CD4-positive, alpha-beta T cell treated with Interleukin-12 subunit alpha and Interleukin-12 subunit beta, for 1 hour (primary cell): ENCODE data around the gene EGFL8.
"Not testable (repeated sequence)": the region's sequence is repeated elsewhere in the genome, so short reads cannot be mapped to it uniquely, and the experiment has no call there.

Experiments used
- DNase-seq: peaks from one replicate; pipeline ENCODE4 v3.0.0-alpha.2; 2020

Gene EGFL8

DNA sequence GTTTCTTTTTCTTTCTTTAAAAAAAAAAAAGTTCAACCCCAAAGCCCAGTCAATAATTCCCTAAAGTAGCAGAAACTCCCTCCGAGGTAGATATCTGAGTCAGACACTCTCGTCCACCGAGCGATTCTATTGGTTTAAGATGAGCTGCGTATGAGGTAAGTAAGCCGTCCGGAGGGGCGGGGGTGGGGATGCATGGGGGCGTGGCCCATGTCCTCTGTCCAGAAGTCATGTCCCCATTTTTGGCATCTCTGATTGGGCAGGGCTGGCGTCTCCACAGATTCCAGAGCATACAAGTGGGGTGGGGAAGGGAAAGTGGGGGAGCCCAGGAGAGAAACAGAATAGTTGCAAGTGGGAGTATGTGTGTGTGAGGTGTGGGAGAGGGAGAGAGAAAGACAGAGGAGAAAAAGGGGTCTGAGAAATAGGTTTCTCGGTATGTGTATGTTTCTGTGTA is 21.3 kb downstream of the EGFL8 start:
- peak; percentile 76 for DNase-seq

DNA sequence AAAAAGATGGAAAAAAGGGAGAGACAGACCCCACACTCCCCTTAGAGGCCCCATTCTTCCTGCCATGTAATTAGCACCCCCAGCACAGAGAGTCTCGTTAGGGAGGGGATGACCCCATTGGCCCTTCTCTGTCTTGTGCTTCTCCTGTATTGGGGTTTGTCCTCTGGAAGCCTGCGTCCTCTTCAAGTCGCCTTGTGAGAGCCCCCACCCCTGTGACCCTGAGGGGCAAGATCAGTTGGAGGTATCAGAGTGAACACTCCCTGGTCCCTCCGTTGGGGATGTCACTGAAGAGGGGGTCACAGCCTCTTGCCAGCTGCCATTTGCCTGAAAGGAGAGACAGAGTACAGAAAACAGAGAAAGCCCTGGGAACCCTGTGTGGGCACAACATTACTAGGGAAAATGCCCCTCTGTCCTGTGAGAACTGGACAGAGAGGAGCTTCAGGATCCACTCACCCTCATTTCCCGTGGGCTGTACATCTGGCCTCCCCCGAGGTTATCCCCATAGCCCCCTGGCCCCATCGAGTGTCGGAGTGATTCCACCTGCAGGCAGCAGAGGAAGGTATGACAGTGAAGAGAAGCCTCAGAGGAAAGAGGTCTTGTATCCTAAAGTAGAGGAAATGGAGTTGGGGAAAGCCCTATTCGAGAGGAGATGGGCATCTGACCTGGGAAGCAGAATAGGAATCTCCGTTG is 21.9 kb downstream of the EGFL8 start:
- not testable (repeated sequence) for DNase-seq

DNA sequence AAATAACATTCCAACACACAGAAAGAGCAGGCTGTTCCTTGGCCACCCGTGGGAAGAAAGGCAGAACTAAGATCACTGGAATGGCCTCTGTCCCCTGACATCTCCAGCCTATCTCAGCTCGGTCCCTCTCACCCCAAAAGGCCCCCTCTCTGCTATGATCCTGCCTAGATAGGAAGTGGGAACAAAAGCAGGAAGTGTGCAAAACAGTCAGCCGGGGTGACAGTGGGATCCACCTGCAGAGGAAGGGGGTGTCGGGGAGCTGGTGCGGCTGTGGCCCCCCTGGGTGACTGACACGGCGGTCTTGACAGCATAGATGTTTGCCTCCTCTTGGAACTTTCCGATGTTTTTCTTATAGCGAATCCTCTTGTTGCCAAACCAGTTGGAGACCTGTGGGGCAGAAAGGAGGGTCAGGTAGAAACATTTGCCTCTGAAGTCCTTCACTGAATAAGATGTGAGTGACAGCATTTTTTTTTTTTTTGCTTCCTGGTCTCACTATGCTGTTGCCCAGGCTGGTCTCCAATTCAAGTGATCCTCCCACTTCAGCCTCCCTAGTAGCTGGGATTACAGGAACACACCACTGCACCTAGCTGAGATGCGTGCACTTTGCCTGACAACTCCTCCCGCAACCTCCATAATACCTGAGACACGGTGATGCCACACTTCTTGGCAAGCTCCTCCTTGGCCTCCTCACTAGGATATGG is 22.8 kb downstream of the EGFL8 start:
- DNase-seq: no peak

DNA sequence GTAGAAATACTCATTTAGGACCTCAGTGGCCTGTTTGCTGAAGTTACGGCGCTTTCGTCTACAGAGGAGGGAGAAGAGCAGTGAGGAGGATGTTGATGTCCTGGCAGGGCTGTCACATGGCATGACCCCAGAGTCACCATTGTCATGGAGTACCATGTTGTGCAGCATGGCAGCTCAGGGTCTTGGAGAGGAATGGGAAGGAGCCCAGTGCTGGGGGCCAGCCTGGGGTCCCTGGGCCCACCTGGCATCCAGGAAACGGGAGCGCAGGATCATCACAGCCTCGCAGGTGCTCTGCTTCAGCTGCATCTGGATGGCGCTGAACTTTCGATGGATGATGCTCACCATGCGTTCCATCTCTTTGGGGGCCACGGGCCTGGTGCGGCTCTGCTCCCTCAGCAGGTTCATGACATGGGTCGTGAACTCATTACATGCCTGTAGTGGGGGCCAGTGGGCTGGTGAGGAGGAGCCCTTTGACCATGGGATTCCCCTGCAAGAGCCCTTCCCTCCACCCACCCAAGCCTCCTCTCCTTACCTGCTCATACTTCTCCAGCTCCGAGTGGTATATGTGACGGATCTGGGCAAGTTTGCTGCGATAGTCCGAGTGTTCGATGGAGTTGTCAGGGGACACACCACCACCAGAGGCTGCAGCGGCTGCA is 23.5 kb downstream of the EGFL8 start:
- not testable (repeated sequence) for DNase-seq

DNA sequence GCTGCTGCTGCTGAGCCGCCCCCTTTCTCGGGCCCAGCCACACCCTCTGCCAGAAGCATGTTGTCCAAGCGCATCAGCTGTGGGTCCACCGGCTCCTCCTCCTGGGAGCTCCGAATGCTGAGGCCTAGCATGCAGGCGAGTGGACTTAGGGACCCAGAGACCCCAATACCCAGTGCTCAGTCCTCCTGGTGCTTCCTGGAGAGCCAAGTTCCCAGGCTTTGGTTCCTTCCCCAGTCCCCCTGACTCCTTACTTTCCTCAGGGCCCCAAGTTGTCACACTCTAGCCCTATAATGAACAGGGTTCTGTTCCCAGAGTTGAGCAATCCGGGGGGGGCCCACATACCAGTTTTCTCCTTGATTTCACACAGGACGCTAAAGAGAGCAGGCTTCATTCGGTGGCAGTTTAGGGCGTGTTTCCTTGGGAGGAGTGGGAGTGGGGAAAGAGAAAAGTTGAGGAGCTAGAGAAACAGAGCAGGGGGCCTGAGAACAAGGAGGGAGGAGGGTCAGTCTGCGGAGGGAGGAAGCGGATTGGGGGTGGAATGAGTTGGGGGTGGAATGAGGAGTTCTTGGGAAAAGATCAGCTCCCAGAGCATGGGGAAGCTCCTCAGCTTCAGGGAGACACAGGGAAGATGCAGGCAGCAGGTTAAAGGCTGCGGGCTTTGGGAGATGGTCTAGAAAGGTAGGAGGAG is 24.1 kb downstream of the EGFL8 start:
- DNase-seq: no peak

DNA sequence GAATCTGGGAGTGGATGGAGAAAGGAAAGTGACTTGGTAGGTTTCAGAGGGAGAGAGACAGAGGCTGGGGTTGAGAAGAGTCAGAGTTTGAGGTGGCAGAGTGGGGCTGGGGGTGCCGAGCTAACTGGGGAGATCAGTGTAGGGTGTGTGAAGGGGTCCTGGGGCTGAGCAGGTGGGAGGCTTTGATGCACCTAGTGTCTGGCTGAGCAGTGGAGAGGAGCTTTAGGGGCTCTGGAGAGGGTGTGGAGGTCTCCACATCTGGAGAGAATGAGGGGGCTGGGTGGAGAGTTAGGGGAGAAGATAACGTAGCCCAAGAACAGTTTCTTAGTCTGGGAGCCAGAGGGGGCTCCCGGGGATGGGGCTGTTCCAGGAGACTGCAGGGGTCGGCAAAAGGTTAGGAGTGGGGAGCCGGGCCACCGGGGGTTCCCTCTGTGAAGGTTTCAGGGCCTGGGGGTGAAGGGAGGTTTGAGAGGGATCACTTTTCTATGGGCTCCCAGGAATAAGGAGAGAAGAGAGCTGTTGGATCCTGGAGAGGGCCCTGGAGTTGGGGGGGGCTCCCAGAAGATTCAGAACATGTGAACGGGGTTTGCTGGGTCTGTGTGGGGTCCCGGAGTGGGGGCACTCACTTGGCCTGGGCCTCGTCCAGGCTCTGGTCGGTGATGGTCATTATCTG is 24.8 kb downstream of the EGFL8 start:
- DNase-seq: no peak

DNA sequence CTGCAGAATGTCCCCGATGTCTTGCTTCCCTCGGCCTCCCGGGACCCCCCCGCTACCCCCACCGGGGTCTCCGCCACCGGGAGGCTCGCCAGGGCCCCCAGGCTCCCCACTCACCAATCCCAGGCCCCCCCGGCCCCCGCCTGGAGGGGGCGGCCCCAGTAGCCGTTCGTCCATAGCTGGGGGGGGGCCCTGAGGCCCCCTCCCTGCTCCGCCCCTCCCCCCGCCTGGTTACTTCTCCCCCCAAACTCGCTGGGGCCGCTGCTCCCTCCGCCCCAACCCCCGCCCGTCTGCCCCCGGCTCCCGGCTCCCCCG is 25.3 kb downstream of the EGFL8 start:
- no peak for DNase-seq

DNA sequence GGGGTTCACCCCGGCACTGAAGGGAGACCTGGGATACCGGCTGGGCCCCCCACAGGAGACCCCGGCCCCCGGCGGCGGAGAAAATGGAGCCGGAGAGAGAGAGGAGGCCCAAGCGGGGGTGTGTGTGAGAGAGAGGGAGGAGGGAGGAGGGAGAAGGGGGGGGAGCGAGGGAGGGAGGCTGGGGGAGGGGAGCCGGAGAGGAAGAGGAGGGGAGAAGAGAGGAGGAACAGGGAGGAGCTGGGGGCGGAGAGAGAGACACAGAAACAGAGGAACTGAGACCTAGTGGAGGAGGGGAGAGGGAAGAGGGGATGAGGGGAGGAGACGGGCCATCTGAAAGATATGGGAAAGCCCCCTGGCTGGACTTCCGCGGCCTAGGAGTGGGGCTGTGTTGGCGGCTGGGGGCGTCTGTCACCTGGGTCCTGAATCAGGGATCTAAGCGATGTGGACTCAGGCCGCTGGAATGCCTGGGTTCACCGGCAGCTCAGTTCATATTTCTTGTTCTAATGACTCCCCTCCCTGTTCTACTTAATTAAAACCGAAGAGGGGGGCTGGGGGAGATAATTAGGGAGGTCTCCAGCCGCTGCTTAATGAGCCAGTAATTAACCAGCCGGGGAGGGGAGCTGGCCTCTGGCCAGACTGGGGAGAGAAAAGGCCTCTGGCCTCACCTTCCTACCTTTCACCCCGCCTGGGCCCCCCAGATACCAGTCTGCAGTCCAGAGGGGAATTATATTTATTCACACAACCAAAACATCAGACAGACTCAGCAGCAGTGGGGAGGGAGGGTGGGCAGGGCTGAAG is 25.9 kb downstream of the EGFL8 start, which contains the start of gene PBX2:
TSS of gene PBX2 (minus strand) at position 149 of the 798 bp plus-strand sequence. CDS start 287 bp downstream, outside the sequence.
- peak; percentile 93 for DNase-seq

DNA sequence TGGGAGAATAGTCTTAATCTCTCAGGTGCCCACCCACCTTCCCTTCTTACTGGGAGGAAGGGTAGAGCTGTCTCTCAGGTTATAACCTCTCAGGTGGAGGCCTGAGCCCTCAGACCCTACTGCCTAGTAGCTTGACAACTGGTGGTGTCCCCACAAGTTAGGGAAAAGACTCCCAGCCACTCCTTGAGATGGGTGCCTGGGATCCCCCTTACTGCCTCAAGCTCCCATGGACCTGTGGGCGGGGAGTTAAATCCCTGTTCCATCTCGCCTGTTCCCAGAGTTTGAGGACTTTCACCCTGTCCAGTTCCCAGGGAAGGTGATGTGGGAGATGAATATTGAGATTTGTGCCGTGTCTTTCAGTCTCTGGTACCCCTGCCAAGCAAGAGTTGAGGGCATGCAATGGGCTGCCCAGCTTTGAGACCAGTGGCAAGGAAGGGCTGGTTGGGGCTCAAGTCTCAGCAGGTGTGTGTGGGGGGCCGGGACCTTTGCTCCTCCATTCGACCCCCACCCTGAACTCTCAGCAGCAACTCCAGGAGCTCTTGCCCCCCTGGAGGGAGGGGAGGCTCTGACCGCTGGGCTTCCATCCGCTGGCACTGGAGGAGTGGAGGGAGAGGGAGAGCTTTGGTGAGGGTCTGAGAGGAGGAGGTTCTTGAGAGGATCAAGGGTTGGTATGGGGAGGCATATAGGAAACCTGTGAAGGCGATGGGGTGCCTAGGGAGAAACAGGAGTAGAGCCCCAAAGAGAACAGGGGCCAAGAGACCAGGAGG is 26.7 kb downstream of the EGFL8 start:
- DNase-seq: no peak

DNA sequence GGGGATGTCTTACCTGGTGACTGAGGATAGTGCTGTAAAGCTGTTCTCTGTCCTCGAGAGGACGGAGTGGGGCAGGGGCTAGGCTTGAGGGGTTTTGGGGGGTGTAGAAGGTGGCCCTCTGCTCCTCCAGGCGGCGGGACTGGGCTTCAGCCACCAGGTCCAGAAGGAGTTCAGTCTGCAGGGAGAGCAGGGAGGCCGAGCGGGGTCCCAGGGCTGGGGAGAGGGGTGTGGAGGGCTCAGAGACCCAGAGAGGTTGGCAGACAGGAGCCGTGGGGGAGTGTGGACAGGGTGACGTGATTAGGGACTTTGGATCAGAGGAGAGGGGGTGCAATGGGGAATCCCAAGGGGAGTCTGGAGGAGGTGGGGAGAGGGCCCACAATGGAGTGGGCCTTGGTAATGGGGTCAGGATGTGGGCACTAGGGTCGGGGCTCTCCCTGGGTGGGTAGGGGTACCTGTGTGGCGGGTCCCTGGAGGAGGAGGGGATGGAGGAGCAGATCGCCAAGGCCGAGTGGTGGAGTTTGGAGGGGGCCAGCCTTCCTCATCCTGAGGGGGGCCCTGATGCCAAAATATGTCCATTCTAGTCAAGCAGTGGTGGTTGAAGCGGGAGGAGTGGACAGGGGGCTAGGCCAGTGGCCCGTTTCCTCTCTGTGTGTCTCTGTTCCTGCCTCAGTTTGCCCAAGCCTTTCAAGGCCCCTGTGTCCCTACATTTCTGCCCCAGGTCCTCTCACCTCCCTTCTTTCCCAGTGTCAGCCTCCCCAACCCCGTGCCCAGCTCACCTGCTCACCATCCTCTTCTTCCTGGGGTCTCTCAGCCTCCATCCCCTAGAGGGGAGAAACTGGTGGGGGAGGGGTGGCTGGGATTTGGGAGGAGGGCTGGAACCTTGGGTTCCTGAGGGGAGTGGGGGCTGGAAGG is 27.6 kb downstream of the EGFL8 start:
- peak; percentile 63 for DNase-seq

DNA sequence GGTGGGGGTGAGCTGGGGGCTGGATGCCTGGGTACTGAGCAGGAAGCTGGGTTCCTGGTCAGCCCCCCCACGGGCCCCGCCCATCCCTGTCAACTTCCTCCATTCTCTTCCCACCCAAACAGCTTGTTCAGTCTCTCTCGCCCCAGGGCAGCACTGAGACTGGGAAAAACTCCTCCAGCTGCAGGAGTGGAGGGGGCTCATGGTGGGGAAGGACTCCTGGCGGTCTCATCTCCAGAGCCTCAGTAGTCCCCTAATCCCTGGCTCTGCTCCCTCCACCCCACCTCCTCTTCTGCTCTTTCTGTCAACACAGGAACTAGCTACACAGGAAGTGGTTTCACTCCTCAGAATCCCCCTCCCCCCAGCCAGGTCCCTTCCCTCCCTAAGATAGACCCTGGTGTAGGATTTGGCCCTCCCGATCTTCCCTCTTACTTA is 28.2 kb downstream of the EGFL8 start, which contains the start of gene GPSM3:
TSS of gene GPSM3 (minus strand) at position 36 of the 432 bp plus-strand sequence. CDS start 130 bp downstream, outside the sequence.
- DNase-seq: peak; percentile 66

DNA sequence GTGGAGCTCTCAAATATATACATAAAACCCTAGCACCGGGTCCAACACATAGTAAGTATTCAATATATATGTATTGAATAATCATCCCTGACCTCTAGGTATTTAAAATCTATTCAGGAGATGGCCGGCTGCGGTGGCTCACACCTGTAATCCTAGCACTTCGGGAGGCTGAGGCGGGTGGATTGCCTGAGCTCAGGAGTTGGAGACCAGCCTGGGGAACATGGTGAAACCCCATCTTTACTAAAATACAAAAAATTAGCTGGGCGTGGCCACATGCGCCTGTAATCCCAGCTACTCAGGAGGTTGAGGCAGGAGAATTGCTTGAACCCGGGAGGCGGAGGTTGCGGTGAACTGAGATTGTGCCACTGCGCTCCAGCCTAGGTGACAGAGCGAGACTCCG is 28.7 kb downstream of the EGFL8 start:
- not testable (repeated sequence) for DNase-seq

DNA sequence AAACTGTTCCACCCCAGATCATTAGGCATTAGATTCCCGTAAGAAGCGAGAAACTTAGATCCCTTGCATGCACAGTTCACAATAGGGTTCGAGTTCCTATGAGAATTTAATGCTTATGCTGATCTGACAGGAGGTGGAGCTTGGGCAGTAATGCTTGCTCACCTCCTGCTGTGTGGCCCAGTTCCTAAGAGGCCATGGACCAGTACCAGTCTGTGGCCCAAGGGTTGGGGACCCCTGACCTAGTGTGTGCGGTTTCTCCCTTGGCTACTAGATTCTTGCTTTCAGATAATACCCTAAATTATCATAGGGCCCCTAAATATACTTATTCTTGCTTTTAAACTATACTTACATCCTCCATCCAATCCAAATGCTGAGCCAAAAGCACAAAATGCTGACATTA is 30.0 kb downstream of the EGFL8 start:
- no peak for DNase-seq

DNA sequence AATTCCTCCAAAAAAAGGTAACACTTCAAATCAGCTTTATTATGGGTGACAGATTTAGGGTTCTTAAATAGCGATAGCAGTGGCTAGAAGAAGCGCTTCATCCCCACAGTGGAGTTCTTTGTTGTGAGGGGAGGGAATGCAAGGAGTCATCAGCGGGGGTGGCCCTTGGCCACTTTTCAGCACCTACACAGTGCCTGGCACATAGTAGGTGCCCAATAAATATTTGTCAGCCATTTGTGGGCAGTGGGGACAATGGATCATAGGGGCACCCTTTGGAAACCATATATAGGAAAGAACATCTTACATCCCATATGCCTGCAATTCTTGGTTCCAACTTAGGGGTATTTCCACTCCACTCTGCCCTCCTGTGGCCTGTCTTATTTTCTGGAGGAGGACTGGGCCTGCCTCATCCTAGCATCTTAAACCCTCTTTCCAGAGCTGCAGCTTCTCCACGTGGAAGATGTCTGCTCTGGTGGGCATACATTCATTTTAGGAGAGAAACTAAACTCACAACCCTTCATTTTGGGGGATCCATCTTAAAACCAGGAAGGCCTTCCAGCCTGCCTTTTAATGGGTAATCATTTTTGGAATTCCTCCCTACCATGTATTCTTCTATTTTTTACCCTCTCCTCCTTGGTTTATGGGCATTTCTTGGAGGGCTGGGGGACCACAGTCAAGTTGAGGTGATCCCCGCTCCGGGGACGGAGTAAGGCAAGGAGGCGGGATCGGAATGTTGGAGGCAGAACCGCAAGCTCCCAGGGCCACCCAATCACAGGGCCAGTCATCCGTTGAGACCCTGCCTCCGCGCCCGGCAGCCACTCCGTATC is 30.6 kb downstream of the EGFL8 start:
- peak; percentile 52 for DNase-seq

DNA sequence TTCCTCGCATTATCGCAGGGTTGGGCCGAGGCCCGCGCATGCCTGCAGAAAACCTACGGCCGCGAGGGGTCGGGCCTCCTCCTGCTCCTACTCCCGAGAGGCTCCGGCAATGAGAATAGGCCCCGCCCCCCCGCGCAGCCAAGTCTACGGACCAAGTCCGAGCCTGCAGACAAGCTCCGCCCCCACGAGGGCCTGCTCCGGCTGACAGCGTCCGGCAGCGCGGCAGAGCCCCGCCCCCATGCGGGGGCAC is 31.2 kb downstream of the EGFL8 start:
- peak; percentile 100 for DNase-seq

DNA sequence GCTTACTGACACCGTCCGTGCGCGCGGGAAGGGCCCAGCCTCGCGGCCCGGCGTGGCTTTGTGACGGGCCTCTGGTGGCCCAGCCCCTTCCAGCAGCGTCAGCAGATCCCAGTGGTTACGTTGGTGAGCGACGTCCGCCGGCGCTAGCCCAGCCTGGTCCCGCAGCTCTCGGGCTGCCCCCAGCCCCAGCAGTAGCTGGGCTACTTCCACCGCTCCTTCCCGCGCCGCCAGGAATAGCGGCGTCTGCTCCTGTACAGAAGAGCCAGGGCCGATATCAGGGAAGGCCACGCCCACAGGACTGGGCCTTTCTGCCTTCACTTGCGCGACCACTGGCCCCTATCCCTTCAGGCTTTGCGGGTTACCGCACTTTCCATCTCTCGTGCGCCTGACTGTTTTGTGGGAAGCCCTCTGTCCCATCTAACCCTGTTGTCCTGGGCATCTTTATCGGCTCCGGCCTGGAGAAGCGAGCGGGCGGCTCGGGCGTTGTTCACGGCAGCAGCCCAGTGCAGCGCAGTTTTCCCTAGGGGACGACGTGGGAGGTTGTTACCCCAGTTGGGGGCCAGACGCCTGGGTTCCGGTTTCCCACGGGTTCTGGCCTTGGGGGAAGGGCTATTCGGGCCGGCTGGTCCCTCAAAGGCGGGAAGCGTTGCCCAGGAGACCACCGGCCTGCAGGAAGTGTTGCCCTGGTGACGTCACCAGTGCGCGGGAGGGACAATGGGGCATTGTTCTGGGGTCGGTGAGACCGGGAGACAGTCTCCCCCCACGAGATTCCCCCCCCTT is 31.7 kb downstream of the EGFL8 start:
- peak; percentile 74 for DNase-seq

DNA sequence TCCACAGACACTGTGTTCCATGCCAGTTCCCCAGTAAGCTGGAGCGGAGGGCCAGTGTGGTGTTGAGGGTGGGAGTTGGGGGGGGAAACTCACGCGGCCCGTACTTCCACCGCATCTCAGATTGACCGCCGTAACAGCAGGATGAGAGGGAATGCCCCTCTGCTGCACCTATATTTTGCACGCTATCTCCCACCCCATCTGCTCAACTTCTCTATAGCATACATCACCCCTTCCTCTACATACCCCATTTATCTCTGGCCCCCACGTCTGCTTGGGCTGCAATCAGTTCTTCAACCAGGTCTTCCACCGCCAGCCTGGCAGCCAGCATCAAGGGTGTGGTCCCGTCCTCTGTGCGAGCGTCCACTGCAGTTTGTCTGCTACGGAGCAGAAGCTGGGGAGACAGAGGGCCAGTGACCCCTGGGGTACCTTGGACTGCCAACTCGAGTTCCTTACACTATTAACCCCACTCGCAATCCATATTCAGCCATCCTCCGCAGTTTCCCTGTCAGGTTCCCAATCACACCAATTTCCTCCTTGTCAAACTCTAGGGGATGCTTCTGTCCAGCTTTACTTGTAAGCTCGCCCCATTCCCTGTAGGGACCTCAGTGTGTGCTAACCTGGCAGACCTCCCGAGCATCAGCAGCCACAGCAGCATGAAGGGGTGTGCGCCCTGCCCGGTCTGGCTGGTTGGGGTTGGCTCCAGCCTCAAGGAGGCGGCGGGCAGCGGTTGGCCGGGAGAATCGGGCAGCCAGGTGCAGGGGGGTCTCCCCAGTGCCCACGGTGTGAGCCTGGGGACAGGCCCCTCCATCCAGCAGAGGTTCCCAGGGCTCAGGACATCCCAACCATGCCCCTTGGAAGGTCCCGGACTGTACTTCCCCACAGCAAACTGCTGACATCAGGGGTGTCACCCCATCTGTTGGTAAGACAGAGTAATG is 32.6 kb downstream of the EGFL8 start:
- no peak for DNase-seq
